GM12891 (cell line): ENCODE data around the gene WSCD1.

Experiments
- POLR2A ChIP-seq: IDR thresholded peaks from 2 replicates; pipeline ENCODE4 v1.6.1; 2011; ENCODE audit warnings: low read depth, low read length, control low read depth
- POLR2AphosphoS5 ChIP-seq: IDR thresholded peaks from 2 replicates; pipeline ENCODE4 v1.6.1; 2011; ENCODE audit warnings: low read depth, low read length, control low read depth
- SPI1 ChIP-seq: IDR thresholded peaks from 2 replicates; pipeline ENCODE4 v1.6.1; 2011; ENCODE audit warnings: low read depth, low read length, control low read depth

DNA sequence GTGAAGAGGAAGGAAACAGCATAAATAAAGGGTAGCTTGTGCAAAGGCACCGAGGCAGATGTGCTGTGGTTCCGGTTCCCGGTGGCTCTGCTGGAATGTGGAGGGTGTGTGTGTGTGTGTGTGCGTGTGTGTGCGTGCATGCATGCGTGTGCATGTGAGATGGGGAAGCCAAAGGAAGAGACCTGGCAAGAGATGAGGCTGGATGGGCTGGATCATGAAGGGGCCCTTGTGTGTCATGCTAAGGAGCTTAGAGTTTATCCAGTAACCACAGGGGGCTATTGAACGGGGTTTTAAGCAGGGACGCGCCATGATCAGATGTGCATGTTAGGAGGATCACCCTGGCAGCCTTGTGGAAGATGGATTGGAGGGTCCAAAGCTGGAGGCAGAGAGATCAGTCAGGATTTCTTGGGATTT lies 8.3 kb downstream of the WSCD1 start:
- no peak for TF ChIP-seq POLR2A
- TF ChIP-seq SPI1: no peak
- TF ChIP-seq POLR2AphosphoS5: no peak
